ENCODE measurements around the gene BUD23.

- no peak for TF ChIP-seq ZBTB8A (IDR thresholded peaks at IDR 0.05; ENCODE audit: partially characterized antibody)
- no peak for TF ChIP-seq LEF1 (IDR thresholded peaks at IDR 0.05)
- TF ChIP-seq SRSF9 (IDR thresholded peaks at IDR 0.05; ENCODE audit: borderline replicate concordance, low read depth, low read length): no peak
- no peak for TF ChIP-seq JUNB (CRISPR knock-in tag; conservative IDR thresholded peaks at IDR 0.05)
These were observed 34.6 kb downstream of the BUD23 start for GRCh38 chr7:73717991-73718405.
